OCI-LY1 (cell line): ENCODE data around the gene ADAMTS1.
A peak's percentile ranks its signal among the peaks of the same experiment; 100 is the strongest.

Experiments
- H2AFZ ChIP-seq: fragments of 200-600 bp; sonication (generic), shearing (Covaris generic); 2 replicates; pipeline ENCODE4 v1.6.0; 2014; ENCODE audit warnings: antibody characterized with exemption, mild to moderate bottlenecking, low read length
- H3F3A ChIP-seq: fragments of 200-600 bp; sonication (generic), shearing (Covaris generic); 2 replicates; pipeline ENCODE4 v1.6.0; 2014; ENCODE audit warnings: mild to moderate bottlenecking, antibody characterized with exemption, low read length, moderate library complexity; ENCODE audit not compliant: insufficient read depth
- H3K27ac ChIP-seq: fragments of 200-600 bp; sonication (generic); 2 replicates; pipeline ENCODE4 v1.5.1; 2014; ENCODE audit warnings: low read length, mixed run types, mild to moderate bottlenecking, low read depth; ENCODE audit not compliant: poor library complexity, severe bottlenecking
- H3K27me3 ChIP-seq: fragments of 200-600 bp; sonication (generic); 2 replicates; pipeline ENCODE4 v1.6.0; 2014; ENCODE audit warnings: antibody characterized with exemption, mild to moderate bottlenecking, low read length, moderate library complexity; ENCODE audit not compliant: insufficient read depth
- H3K36me3 ChIP-seq: fragments of 200-600 bp; sonication (generic); 2 replicates; pipeline ENCODE4 v1.6.1; 2014; ENCODE audit warnings: mild to moderate bottlenecking, antibody characterized with exemption, low read length, moderate library complexity, mixed read lengths; ENCODE audit not compliant: insufficient read depth
- H3K4me1 ChIP-seq: fragments of 200-600 bp; sonication (generic); 2 replicates; pipeline ENCODE4 v1.5.1; 2014; ENCODE audit warnings: mild to moderate bottlenecking, low read length, moderate library complexity; ENCODE audit not compliant: insufficient read depth, severe bottlenecking
- H3K4me2 ChIP-seq: fragments of 200-600 bp; sonication (generic), shearing (Covaris generic); 2 replicates; pipeline ENCODE4 v1.6.1; 2014; ENCODE audit warnings: low read length
- H3K4me3 ChIP-seq: fragments of 200-600 bp; sonication (generic); 2 replicates; pipeline ENCODE4 v1.5.1; 2014; ENCODE audit warnings: low read length, low read depth, mild to moderate bottlenecking, mixed read lengths; ENCODE audit not compliant: poor library complexity, severe bottlenecking
- H3K79me2 ChIP-seq: fragments of 200-600 bp; shearing (Covaris generic); 2 replicates; pipeline ENCODE4 v1.6.1; 2016; ENCODE audit warnings: mixed run types, low read length, mixed read lengths; ENCODE audit not compliant: insufficient read depth
- H3K9ac ChIP-seq: fragments of 200-600 bp; sonication (generic), shearing (Covaris generic); 2 replicates; pipeline ENCODE4 v1.6.1; 2014; ENCODE audit warnings: mild to moderate bottlenecking, low read length, mixed read lengths
- H3K9me2 ChIP-seq: fragments of 200-600 bp; sonication (generic), shearing (Covaris generic); 2 replicates; pipeline ENCODE4 v1.6.1; 2014; ENCODE audit warnings: low read depth, mild to moderate bottlenecking, low read length, mixed read lengths
- H3K9me3 ChIP-seq: fragments of 200-600 bp; shearing (Covaris generic); 2 replicates; pipeline ENCODE4 v1.6.1; 2014; ENCODE audit warnings: low read length, mixed read lengths
- H4K20me1 ChIP-seq: fragments of 200-600 bp; sonication (generic), shearing (Covaris generic); 2 replicates; pipeline ENCODE4 v1.6.0; 2016; ENCODE audit warnings: mild to moderate bottlenecking, low read length; ENCODE audit not compliant: insufficient read depth
- EZH2 ChIP-seq: fragments of 200-600 bp; sonication (generic), shearing (Covaris generic); IDR thresholded peaks from 2 replicates; pipeline ENCODE4 v1.8.0; 2017; ENCODE audit warnings: borderline replicate concordance, mixed run types, mild to moderate bottlenecking, antibody characterized with exemption, low read length, moderate library complexity, mixed read lengths
- TF ChIP-seq, protein P1 (sequence below): fragments of 200-600 bp; sonication (generic), shearing (Covaris generic); IDR thresholded peaks from 2 replicates; pipeline ENCODE4 v1.5.1; 2017; ENCODE audit warnings: mild to moderate bottlenecking, antibody characterized with exemption, low read length, moderate library complexity, mixed read lengths

Gene ADAMTS1

DNA sequence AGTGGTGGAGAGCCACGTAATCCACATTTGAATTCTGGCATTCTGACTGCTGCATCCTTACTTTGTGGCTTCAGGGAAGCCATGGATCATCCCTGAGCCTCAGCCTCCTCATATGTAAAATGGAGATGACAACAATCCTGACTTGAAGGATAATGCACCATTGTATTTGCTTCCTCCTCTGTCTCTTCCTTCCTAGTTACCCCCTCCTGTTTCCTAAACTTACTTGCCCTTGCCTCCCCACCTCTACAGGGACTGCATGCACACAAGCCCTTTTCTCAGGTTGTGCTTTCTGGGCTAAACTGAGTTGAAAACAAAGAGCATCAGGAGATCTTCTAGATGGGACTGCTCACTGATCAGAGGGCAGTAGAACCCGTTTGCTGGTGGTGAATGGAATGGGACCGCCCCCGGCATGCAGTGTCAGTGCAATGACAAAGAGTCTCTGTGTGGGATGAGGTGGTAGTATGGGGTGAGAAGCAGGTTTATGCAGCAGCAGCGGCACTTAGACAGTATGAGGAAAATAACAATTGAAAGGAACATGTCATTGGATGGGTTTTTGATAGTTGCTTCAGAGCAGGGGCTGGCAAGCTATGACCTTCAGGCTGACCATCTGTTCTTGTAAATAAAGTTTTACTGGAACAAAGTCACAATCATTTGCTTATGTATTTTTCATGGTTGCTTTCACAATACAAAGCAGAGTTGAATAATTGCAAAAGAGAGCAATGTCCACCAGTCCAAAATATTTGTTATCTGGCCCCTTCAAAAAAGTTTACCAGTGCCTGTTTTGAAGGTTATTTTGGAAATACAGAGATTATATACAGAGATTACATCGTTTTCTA is 6.1 kb upstream of the ADAMTS1 start:
- no peaks in the 10 kb centered on the region for H3K9me2 ChIP-seq
- no peaks in the 10 kb centered on the region for H3K36me3 ChIP-seq
- H3K27me3 ChIP-seq = no peaks in the 10 kb centered on the region; the same call in 1 of the 2 replicates
- H3K27ac ChIP-seq = no peak overlapping the region
- no peaks in the 10 kb centered on the region for H3K79me2 ChIP-seq
- no peaks in the 10 kb centered on the region for H3F3A ChIP-seq
- no peaks in the 10 kb centered on the region for H3K9me3 ChIP-seq
- H3K4me1 ChIP-seq = no peaks in the 10 kb centered on the region
- H3K4me2 ChIP-seq = no peak overlapping the region
- H3K9ac ChIP-seq = no peak overlapping the region
- no peak overlapping the region for H2AFZ ChIP-seq
- H4K20me1 ChIP-seq = no peaks in the 10 kb centered on the region
- TF ChIP-seq, protein P1, sequence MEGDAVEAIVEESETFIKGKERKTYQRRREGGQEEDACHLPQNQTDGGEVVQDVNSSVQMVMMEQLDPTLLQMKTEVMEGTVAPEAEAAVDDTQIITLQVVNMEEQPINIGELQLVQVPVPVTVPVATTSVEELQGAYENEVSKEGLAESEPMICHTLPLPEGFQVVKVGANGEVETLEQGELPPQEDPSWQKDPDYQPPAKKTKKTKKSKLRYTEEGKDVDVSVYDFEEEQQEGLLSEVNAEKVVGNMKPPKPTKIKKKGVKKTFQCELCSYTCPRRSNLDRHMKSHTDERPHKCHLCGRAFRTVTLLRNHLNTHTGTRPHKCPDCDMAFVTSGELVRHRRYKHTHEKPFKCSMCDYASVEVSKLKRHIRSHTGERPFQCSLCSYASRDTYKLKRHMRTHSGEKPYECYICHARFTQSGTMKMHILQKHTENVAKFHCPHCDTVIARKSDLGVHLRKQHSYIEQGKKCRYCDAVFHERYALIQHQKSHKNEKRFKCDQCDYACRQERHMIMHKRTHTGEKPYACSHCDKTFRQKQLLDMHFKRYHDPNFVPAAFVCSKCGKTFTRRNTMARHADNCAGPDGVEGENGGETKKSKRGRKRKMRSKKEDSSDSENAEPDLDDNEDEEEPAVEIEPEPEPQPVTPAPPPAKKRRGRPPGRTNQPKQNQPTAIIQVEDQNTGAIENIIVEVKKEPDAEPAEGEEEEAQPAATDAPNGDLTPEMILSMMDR = no peak
- no peak for TF ChIP-seq EZH2
- no peak overlapping the region for H3K4me3 ChIP-seq

DNA sequence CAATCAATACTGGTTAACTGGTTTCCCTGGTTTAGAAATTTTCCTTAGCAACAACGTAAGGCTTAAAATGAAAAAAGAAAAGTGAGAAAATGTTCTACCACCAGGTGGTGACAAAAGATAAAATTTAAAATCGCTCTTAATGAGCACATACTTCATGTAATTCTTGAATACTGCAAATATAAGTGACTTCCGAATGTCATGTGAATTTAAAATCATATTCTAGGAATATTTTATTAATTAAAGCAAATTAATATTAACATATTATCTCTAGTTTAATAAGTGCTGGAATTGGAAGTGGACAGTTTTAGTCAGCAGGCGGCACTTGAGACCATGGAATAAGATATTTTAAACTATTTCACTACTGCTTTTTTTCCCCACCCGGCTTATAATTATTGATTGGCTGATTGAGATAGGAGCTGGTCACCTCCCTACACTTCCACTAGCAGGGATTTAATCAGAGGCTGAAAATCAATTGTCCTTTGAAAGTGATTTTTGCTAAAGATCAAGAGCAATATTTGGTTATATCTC is 5.0 kb upstream of the ADAMTS1 start:
- no peaks in the 10 kb centered on the region for H4K20me1 ChIP-seq
- no peak for TF ChIP-seq EZH2
- TF ChIP-seq, protein P1 = peak; percentile 53; the same call in 1 of the 2 replicates
- H3K4me3 ChIP-seq = no peak overlapping the region
- H3K9me3 ChIP-seq = no peaks in the 10 kb centered on the region
- H3K9ac ChIP-seq = no peak overlapping the region
- H3K9me2 ChIP-seq = no peaks in the 10 kb centered on the region
- H2AFZ ChIP-seq = no peak overlapping the region
- H3K27me3 ChIP-seq = no peaks in the 10 kb centered on the region; the same call in 1 of the 2 replicates
- H3K4me2 ChIP-seq = no peak overlapping the region
- no peaks in the 10 kb centered on the region for H3K36me3 ChIP-seq
- no peaks in the 10 kb centered on the region for H3K79me2 ChIP-seq
- no peaks in the 10 kb centered on the region for H3F3A ChIP-seq
- H3K4me1 ChIP-seq = no peaks in the 10 kb centered on the region
- no peak overlapping the region for H3K27ac ChIP-seq

DNA sequence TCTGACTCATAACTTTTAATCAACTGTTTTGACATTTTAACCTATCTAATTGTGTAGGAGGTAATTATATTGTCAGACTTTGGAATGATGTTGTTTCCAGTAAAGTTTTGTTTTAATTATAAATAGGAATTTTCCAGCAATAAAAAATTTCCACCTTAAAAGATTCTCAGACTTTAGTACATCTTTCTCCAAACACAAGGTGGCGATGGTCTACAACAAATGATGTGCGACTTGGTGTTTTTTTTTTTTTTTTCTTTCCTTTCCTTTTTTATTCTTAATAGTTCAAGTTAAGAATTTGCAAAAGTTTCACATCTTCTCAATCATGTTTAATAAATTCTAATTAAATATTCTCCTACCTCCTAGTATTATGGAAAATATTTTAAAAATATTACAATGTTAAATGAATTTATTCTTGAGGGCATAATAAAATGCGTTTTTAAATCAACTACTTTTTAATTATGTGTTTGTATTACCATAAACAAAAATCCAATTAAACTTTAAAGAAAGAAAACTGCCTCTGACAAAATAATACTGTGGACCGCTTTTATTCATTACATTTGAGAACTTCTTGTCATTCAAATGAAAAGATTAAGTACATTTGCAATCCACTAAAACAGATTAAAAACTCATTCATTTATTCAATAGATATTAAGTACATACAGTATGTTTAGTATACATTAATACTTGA is 4.4 kb upstream of the ADAMTS1 start:
- no peak overlapping the region for H3K27ac ChIP-seq

More for the DNA sequence above, 4.4 kb upstream of the ADAMTS1 start:
- H3K9me2 ChIP-seq = no peaks in the 10 kb centered on the region
- no peak overlapping the region for H2AFZ ChIP-seq
- no peaks in the 10 kb centered on the region for H3K79me2 ChIP-seq
- no peaks in the 10 kb centered on the region for H3K36me3 ChIP-seq
- no peak overlapping the region for H3K4me3 ChIP-seq
- no peaks in the 10 kb centered on the region for H3K9me3 ChIP-seq
- no peaks in the 10 kb centered on the region for H4K20me1 ChIP-seq
- H3K4me1 ChIP-seq = no peaks in the 10 kb centered on the region
- no peaks in the 10 kb centered on the region for H3F3A ChIP-seq
- H3K27me3 ChIP-seq = no peaks in the 10 kb centered on the region; the same call in 1 of the 2 replicates
- H3K4me2 ChIP-seq = no peak overlapping the region
- H3K9ac ChIP-seq = no peak overlapping the region
- TF ChIP-seq, protein P1 = peak; percentile 44; the same call in 1 of the 2 replicates
- no peak for TF ChIP-seq EZH2
